Measurements from ENCODE around the gene FAM83C. TPM values are rescaled to one million over a fixed set of nuclear protein-coding genes. Genes with fewer than 3 reads are reported as not detected.

FAM83C gene
- total and polyA plus RNA-seq, 10 of the 15 experiments (the other 5 are each of a cell fraction or from before 2014, with no cell fraction given), result not detected

DNA sequence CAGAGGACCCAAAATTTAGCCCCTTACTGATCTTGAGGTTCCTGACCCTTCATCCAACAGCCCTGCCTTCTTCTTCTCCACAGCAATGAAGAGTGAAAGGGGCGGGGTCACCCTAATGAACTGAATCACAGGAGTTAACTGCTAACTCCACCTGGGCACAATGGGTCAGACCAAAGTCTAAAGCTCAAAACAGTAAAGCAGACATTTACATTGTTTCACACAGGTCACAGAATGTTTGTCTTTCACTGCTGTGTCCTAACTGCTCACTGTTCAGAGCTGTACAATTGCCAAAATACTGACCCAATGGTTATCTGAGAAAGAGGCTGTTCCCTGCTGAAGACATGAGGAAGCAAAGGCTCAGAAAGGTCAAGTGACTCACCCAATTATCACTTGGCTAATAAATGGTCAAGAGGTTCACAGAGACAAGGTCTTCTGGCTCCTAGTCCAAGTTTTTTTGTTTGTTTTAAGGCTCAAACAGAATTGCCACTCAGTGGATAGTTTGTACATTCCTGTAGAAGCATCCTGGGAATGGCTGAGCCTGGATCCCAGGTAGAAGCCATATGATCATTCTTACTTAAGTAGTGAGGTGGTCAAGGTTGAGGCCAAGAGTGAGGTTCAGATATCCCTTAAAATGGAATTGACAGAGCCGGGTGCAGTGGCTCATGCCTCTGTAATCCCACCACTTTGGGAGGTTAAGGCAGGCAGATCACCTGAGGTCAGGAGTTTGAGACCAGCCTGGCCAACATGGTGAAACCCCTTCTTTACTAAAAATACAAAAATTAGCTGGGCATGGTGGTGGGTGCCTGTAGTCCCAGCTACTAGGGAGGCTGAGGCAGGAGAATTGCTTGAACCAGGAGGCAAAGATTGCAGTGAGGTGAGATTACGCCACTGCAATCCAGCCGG lies 35.1 kb upstream of the FAM83C start (continued):
- no peak for TF ChIP-seq JUNB (IDR thresholded peaks at IDR 0.05)
- no peak for TF ChIP-seq NFYA (IDR thresholded peaks at IDR 0.05; ENCODE audit: borderline replicate concordance, low read depth, low read length)

DNA sequence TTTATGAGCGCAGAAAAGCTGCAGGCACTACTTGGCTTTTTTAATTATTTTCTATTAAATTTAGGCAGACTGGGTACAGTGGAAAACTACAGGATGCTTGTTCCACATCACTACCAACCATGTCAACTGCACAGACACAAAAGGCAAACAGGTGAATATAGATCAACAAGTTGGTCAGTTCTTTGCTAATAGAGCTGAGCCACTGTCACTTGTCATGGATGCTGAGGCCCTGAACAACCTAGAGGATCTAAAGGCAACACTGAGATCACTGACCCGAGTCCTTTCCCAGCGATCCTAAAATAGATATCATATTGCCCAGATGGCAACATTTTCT lies 34.5 kb upstream of the FAM83C start:
- Histone ChIP-seq H3K9ac (ENCODE audit: control insufficient read depth, insufficient read depth, low read length) (no peak overlapping the region), H2AFZ (ENCODE audit: control insufficient read depth, low read depth, low read length) (no peak overlapping the region), H3K4me3 (no peak overlapping the region), H3K36me3 (ENCODE audit: control insufficient read depth in 2 of 2, insufficient read depth in 2 of 2, low read length in 1 of 2) (peaks cover 0 to 7% of the 10 kb centered on the region in 2 experiments; a peak in 1 of 4 replicates), H3K79me2 (ENCODE audit: control insufficient read depth, insufficient read depth, low read length) (no peaks in the 10 kb centered on the region), H3K4me1 (ENCODE audit: control insufficient read depth, insufficient read depth, low read length) (no peaks in the 10 kb centered on the region), H3K27ac (ENCODE audit: control insufficient read depth, insufficient read depth) (no peak overlapping the region), H3K4me2 (ENCODE audit: control insufficient read depth, insufficient read depth) (no peak overlapping the region), H3K27me3 (replicated peaks in 1 of 2; ENCODE audit: control insufficient read depth in 2 of 2, insufficient read depth in 2 of 2, low read length in 1 of 2) (no peaks in the 10 kb centered on the region), H4K20me1 (ENCODE audit: control insufficient read depth, insufficient read depth) (no peaks in the 10 kb centered on the region), H3K9me3 (replicated peaks; ENCODE audit: control insufficient read depth, insufficient read depth, low read length) (no peaks in the 10 kb centered on the region)
- intact Hi-C loops (cut with micrococcal nuclease; ENCODE audit: unreplicated experiment) (no loop called here), in situ Hi-C loops (cut with MboI) (no loop called here)
- TF ChIP-seq HDAC6 (IDR thresholded peaks at IDR 0.05; ENCODE audit: unreplicated experiment) (no peak), DPF2 (IDR thresholded peaks at IDR 0.05) (no peak), ZZZ3 (IDR thresholded peaks at IDR 0.05; ENCODE audit: control insufficient read depth, insufficient read length, low read depth) (no peak), CBFB (IDR thresholded peaks at IDR 0.05; ENCODE audit: low read depth) (no peak), MXI1 (IDR thresholded peaks at IDR 0.05; ENCODE audit: low read depth, low read length) (no peak), NFIC (IDR thresholded peaks at IDR 0.05; ENCODE audit: low read depth, low read length) (no peak), TAF1 (IDR thresholded peaks at IDR 0.05; ENCODE audit: borderline replicate concordance, low read depth, low read length) (no peak), NR2F1 (conservative IDR thresholded peaks at IDR 0.05) (no peak), HDAC2 (IDR thresholded peaks at IDR 0.05) (no peak), SMAD1 (IDR thresholded peaks at IDR 0.05; ENCODE audit: low read depth, partially characterized antibody) (no peak), TCF12 (IDR thresholded peaks at IDR 0.05; ENCODE audit: low read depth, low read length) (no peak), EZH2 (IDR thresholded peaks at IDR 0.05; ENCODE audit: borderline replicate concordance, control insufficient read depth, low read depth, low read length) (no peak), ZSCAN29 (IDR thresholded peaks at IDR 0.05) (no peak), ETV6 (conservative IDR thresholded peaks at IDR 0.05 in 1 of 2, IDR thresholded peaks at IDR 0.05 in 1 of 2; ENCODE audit: borderline replicate concordance in 1 of 2, low read depth in 1 of 2) (no peak)
- TF ChIP-seq, protein P1, sequence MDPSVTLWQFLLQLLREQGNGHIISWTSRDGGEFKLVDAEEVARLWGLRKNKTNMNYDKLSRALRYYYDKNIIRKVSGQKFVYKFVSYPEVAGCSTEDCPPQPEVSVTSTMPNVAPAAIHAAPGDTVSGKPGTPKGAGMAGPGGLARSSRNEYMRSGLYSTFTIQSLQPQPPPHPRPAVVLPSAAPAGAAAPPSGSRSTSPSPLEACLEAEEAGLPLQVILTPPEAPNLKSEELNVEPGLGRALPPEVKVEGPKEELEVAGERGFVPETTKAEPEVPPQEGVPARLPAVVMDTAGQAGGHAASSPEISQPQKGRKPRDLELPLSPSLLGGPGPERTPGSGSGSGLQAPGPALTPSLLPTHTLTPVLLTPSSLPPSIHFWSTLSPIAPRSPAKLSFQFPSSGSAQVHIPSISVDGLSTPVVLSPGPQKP (IDR thresholded peaks at IDR 0.05; ENCODE audit: low read depth, low read length), result no peak
- TF ChIP-seq, protein P2, sequence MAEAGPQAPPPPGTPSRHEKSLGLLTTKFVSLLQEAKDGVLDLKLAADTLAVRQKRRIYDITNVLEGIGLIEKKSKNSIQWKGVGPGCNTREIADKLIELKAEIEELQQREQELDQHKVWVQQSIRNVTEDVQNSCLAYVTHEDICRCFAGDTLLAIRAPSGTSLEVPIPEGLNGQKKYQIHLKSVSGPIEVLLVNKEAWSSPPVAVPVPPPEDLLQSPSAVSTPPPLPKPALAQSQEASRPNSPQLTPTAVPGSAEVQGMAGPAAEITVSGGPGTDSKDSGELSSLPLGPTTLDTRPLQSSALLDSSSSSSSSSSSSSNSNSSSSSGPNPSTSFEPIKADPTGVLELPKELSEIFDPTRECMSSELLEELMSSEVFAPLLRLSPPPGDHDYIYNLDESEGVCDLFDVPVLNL (IDR thresholded peaks at IDR 0.05; ENCODE audit: low read depth, low read length), result no peak
- TF ChIP-seq, protein P3, sequence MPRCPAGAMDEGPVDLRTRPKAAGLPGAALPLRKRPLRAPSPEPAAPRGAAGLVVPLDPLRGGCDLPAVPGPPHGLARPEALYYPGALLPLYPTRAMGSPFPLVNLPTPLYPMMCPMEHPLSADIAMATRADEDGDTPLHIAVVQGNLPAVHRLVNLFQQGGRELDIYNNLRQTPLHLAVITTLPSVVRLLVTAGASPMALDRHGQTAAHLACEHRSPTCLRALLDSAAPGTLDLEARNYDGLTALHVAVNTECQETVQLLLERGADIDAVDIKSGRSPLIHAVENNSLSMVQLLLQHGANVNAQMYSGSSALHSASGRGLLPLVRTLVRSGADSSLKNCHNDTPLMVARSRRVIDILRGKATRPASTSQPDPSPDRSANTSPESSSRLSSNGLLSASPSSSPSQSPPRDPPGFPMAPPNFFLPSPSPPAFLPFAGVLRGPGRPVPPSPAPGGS (IDR thresholded peaks at IDR 0.05; ENCODE audit: borderline replicate concordance, insufficient read depth, low read depth, low read length, poor library complexity, severe bottlenecking), result no peak
- CTCF ChIA-PET, result interaction anchor here (1.6 kb wide), 1 partner anchor 121 kb away, joined by 3 read pairs; no protein-coding TSS in a partner anchor
- BruUV-seq (replicated peaks), result no TSS peak
- ATAC-seq (no peak), FAIRE-seq (no peak), DNase-seq (ENCODE audit: low read depth, low spot score) (no peak)
- WGBS (ENCODE audit: insufficient coverage, insufficient replicate concordance, low lambda C conversion rate, missing lambda C conversion rate), result 98% methylated on average over 3 of the region's 3 CpGs
- SMC1A ChIA-PET (ENCODE audit: uncharacterized antibody, unreplicated experiment), result no interaction called here
- RAD21 ChIA-PET (ENCODE audit: unreplicated experiment), result no interaction called here
- POLR2A ChIA-PET, result no interaction called here
